HG03060 (cell line): Measurements from ENCODE around the gene PECR.
"Not testable (repeated sequence)": the region's sequence is repeated elsewhere in the genome, so short reads cannot be mapped to it uniquely, and the experiment has no call there.

Source experiments
- ATAC-seq: cut with Tn5 transposase; IDR thresholded peaks from one replicate; pipeline ENCODE4 v1.9.1; 2021; ENCODE audit warnings: low read depth, moderate number of reproducible peaks; ENCODE audit not compliant: unreplicated experiment

PECR gene

DNA sequence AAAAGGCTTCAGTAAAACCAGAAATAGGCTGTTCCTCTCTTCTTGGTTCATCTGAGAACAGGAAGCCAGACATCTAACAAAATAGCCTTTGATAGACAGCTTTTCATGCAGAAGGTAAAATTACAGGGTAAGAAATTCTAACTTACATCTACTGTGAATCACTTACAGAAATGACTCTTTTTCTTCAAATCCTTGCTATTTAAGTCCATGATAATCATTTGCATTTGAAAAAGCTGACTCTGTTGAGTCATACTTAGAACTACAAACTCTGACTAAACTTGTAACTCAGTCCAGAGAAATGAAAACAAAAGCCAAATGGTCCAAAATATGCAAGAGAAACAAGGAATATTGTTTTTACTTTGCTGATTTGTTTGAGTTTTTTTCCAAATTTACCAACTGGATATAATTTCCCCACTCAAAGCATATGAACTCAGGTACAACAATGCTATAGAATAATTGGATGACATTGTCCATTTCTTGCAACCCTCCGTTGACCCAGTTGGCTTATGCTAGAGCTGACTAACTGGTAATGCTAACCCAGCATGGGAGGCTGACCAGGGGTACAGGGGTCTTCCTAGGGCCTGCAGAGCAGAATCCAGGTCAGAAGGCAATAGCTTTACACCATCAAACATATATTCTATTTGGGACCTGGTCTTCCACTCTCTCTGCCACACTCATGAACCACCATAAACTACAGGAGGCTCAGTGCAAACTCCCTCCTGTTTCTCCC, 49.5 kb downstream of the PECR start:
- ATAC-seq: peak; percentile 84

DNA sequence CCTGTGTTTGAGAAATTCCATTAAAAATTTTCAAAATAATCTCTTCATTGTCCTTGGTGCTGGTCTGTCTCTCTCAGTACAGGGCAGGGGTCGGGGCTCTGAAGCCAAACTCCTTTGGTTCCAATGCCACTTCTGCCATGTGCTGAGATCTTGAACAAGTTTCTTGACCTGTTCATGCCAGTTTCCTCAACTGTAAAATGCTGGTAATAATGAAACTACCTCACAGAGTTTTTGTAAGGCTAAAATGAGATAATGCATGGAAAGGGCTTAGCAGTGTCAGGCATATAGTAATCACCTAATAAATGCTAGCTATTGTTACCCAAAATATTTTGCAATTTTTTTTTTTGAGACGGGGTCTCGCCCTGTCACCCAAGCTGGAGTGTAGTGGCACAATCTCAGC, 51.4 kb downstream of the PECR start:
- no peak for ATAC-seq

DNA sequence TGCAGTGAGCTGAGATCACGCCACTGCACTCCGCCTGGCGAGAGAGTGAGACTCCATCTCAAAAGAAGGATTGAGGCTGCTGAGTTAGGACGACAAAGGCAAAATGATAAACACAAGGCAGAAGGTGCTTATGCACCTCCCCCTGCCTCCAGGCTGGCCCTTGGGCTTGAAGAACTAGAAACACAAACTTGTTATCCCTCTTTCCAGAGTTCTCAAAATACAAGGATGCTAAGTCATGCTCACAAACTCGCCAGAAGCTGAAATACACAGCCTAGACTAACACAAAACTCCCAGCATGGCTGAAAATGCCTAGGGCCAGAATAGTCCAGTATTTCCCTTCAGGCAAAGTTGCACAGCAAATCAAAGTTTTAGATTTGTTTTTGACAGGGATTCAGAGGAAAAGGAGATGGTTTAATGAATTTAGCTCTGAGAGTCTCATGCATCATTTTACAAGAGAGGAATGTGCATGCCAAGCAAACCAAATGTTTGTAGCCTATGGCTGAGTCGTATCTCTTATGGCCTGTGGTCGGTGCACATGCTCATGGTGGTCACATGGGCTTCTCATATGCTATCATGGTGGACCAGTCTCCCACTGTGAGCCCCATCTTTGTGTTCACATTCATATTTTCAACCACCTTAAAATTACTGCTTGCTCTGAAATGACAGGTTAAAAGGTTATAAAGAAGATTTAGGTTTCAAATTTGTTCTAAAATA, 52.0 kb downstream of the PECR start:
- ATAC-seq: no peak

DNA sequence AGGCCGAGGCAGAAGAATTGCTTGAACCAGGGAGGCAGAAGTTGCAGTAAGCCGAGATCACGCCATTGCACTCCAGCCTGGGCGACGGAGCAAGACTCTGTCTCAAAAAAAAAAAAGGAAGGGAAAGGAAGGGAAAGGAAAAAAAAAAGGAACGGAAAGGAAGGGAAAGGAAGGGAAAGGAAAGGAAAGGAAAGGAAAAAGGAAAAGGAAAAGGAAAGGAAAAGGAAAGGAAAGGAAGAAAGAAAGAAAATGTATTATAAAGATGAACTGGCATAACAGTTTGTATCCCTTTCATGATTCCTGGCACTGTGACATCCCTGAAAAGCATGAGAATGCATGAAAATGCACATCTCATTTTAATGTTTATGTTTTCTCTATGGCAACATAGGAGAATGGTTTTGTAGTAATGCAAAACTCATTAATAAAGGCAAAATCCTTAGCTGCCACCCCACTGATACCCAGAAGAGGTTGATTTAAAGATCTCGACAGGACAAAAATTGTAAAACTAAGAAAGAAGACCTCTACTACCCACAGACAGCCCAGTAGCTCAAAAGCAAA, 56.8 kb downstream of the PECR start:
- ATAC-seq: no peak

DNA sequence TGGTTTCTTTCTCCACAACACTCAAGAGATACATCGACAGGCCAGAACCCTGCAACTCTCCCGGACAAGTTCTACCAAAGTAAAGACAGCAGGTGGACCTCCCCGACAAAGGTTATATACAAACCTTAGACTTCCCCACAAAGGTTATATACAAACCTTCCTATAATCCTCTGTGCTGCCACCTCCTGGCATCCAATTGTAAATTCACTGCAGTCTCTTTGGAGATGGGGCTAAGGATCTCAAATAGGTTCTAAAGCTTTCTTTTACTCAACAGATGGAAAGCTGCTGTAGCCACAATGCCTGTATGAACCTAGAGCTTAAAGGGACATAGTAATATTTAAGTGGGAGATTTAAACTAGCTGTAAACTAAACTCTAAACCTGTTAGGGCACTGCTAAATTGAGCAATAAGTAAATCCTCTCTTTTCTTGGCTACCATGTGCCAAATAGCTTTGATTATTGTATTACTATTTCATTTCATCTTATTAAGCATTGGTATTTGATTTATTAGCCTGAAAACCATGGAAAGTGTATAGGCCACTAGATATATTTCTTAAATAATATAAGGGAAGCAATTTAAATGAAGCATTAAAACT, 58.5 kb downstream of the PECR start:
- ATAC-seq: no peak

DNA sequence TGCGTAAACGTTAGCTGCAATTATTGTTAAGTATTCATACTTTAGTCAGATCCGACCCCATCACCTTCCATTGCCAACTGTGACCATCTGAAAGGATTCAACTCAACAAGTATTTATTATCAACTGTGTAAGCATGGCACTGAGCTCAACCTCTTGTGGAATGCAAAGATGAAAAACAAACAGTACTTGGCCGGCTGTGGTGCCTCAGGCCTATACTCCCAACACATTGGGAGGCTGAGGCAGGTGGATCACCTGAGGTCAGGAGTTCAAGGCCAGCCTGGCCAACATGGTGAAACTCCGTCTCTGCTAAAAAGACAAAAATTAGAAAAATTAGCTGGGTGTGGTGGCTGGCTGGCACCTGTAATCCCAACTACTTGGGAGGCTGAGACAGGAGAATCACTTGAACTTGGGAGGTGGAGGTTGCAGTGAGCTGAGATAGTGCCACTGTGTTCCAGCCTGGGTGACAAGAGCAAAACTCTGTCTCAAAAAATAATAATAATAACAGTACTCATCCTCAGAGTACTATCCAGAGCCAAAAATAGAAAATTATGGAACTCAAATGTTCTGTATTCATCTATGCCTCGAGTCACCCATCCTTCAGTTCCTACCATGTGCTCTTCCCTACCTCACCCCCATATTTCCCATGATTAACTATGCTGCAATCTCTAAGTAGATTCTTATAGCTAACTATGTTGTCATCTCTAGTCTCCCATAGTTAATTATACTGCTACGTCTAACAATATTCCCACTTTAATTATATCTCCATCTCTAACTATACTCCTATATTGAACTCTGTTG, 59.6 kb downstream of the PECR start:
- no peak for ATAC-seq

DNA sequence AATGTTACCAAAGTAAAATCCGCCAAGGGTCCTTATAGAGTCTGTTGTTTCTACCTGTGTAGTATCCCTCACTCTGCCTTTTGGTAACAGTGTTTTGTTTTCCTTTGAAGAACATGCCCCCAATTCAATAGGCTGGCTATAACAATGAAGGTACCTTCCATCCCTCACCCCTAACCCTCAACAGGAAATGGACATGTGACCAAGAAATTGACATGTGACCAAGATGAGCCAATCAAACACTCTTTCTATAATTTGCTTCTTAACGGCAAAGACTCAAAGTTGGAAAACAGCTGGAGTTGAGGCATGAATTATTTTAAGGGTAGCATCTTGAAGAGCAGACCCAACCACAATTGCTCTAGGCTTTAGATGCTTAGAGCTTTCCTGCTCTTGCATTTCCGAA, 62.9 kb downstream of the PECR start:
- no peak for ATAC-seq

DNA sequence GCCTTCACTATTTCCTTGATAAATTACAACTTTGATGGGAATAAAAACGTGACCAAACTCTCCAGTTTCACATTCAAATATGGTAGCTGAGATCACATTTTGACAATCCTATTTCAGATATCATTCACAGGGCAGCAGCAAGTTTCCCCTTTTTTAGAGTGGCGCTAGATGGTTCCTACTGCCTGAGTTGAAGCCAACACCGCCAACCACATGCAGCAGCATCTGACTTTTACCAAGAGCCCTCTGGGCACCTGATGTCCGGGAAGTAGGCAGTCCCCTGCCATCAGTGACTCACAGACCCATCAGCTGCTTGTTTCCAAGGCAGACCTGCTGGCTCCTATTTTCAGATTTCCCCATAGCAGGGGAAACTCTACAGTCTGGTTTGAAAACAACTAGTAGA, 64.2 kb downstream of the PECR start:
- ATAC-seq: peak; percentile 38

DNA sequence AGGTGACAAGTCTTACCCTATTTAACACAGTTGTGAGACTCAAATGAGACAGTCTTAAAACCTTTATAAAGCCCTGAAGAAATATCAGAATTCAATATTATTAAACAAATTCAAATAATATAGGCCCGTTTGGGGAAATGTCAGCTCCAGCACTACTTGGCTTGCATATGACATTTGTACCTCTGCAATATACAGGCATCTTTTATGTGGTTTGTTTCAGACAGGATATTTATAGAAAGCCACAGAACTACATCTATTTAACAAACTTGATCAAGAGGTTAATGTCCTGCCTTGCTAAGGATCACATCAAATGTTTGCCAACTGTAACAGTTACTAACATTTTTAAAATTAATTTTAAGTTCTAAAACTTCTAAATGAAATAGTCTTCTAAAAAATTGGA, 65.0 kb downstream of the PECR start:
- no peak for ATAC-seq

DNA sequence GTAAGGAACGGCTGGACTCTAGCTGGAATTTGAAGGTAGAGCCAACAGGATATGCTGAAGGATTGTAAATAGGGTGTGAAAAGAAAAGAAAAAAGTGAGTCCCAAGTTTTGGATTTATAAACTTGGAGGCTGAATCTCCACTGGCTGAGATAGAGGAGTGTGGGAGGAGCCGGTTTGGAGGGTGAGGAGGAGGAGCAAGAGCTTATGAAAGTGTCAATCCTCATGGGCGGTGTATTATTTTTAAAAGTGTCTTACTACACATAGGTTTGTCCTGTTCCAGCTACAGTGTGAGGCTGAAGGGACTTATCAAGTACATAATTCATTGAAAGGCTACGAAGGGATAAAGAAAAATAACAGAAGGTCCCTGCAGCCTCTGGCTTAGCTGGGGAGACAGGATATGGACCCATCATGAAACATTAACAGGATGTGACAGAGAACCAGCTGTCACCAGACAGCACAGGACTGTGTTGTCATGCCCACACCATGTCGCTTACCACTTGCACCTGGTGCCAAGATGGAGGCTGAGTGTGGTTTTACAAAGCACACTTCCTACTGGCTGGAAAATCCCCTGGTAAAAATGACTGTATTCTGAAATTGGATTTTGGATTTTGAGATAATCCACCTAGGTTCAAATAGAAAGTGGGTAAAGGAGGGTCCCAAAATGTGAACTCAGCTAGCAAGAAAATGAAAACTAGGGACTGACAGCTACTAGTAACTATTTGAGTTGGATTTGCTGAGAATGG, 65.7 kb downstream of the PECR start:
- peak; percentile 76 for ATAC-seq

DNA sequence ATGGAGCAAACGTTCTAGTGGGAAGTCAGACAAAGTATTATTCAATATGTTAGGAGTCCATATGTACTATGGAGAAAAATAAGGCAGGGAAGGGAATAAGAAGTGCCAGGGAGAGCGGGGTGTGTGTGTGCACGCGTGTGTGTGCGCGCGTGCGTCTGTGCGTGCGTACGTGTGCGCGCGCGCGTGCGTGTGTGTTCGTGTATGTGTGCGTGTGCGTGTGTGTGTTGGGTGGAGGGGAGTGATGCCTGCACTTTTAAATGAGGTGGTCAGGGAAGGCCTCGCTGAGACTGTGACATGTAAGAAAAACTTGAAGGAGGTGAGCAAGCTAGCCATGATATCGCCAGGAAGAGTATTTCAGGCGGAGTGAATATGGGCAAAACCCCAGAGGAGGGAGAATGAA, 66.6 kb downstream of the PECR start:
- no peak for ATAC-seq

DNA sequence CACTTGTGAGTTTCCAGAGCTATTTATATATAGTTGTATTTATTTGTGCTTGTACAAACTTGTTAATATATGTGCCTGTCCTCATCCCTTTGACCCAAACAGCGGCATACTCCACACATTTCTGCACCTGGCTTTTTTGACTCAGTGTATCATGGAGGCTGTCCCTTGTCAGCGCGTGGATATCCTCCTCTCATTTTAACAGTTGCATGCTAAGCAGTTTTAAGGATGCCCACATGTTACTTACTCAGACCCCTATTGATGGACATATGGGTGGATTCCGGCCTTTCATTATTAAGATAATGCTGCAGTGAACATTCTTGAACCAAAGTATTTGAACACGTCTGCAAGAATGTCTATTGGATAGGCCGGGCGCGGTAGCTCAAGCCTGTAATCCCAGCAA, 67.6 kb downstream of the PECR start:
- no peak for ATAC-seq

DNA sequence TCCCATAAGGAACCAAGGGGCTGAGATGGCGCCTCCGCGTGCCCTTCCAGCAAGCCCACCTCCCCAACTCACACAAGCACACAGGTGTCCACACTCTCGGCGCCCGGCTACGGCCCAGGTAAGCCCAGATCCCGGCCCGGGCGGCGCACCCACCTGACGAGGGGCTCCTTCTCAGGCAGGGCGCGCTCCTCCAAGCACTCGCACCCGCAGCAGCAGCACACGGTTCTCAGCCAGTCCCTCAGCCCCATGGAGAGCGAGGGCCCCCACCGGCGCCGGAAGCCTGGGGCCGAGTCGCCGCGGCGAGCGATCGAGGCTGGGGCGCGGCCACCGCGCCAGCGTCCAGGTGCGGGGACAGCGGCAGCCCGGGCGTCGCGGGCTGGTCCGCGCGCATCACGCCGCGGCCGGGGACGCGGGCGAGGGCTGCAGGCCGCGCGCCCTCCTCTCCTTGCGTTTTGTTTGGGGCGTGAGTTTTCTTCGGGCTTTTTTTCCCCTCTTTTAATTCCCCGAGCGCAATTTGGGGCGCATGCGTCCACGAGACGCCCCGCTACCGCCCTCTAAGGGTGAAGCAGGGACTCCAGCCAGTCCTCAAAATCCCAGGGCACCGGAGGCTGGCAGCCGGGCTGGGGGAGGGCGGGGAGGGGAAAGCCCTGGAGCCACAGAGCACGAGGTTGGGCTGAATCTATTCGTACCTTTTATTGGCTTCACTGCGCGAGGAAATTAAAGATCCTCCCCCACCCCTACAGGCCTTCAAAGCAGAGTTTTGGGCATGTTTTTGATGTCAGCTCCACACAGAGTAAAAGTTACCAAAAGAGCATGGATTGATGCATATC, 68.3 kb downstream of the PECR start, which contains the start of gene MREG:
Gene MREG, minus strand, starts transcription at position 472 of the 830 bp plus-strand sequence. Its CDS starts 224 bp downstream, at position 248.
- peak; percentile 21 for ATAC-seq

DNA sequence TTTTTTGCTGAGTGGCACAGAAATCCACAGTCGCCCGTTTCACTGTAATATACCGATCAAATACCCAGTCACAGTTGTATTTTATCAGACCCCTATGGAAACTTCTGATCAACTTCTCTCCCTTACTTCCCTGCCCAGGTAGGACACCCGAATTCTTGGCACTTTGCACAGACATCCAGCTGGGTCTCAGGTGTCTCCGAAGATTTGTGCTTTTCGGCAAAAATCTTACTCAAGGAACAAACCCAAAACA, 68.9 kb downstream of the PECR start:
- no peak for ATAC-seq

DNA sequence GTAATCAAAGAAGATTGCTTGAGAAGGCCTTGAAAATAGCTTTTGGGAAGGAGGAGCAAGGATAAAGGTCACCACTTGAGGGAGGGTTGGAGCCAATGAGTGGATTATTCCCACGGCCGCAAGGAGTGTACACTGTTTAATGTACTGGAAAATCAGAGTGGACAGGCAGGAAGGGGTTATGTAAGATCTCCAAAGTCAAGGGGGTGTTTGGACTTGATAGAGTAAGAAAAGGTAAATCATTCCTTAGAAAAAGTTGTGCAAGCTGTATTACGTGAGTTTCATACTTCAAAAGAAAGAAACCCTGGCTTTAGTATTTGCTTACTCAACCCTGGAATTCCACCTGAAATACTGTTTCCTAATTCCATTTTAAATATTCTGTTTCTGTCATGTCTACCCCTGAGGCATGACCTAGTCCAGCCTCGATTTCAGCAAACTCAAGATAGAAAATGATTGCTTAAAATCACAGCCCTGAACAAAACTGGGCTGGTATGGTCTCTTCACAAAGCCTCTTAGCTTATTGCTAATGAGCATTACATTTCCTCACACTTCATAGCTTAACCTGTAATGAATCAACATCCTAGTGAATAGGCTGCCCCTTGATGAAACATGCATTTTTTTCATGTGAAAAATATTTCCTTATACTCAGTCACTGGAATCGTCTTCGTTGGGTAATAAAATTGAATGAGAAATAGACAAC, 69.3 kb downstream of the PECR start:
- no peak for ATAC-seq

DNA sequence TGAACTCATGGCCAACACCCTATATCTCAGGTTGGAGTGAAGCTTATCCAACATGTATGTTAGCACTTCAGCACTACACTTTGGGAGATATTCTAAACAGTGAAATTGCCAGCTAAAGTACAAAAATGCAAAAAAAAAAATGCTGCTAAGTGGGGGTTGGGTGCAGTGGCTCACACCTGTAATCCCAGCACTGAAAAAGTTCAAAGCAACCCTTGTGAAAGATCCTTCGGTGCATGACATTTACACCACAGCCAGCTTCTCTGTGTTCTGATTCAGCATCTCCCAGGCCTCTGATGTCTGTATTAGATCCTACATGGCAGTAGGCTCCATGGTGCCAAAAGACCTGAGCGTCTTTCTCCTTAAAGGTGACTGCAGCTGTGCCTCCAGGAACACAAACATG, 72.4 kb downstream of the PECR start:
- not testable (repeated sequence) for ATAC-seq

DNA sequence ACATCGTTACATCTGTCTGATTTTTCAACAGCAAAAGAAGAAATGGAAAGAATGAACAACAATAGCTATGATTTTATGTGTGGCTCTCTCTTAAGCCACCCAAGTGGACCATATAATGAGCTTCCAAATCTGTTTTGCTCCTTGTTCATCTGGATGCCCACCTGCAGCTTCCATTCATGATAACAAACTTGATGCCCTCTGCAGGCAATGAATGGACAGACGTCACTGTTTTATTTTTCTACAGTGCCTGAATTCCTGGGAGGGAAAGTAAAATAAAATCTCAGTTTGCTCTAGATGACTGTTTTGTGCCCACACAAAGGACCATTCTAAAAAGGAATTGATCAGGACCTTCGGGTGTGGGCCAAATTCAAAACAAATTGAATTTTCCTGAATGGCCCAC, 73.2 kb downstream of the PECR start:
- no peak for ATAC-seq

DNA sequence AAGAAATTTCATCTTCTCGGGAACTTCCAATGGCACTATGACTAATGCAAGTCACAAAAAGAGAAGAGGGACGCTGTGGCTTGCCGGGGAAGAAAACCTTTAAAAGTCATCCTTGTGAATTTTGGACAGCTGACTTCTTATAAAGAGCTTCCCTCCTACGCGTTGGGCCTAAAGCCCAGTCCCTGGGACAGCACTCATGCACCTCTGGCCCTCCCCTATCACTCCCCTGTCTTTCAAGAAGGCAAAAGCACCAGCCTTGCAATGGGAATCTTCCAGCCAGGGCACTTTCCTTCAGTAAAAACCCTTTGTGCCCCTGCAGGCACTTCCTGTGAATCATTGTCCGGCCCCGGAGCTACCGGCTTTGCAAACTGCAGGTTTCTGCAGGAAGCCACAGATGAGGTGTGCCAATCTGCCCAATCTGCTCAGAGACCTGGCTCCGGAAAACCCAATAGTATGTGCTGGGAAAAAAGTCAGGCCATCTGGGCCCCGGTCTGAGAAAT, 75.4 kb downstream of the PECR start:
- ATAC-seq: peak; percentile 22
